ENCODE results near the gene ADORA2A. TPM values are rescaled to one million over a fixed set of nuclear protein-coding genes. Genes with fewer than 3 reads are reported as not detected.

The ADORA2A gene
- total and polyA plus RNA-seq, 8 donors, result 0.58 to 7.1 (median 1.6) TPM; not detected in 1

DNA sequence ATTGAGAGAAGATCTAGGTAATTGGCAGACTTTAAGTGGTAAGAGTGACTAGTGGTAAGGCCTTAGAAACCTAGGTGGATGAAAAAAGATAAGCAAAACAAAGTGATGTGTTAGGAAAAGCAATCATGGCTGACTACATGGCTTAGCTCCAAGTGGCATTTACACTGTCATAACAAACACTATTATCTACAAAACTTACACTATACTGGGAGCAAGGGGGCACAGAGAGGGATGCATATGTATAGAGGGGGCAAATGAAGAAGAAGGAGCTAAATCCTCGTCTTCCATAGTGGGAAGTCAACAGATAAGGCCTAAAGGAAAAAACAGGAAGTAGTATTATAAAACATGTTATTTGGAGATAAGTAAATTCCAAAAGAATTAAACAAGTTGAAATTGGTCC lies 32.5 kb downstream of the ADORA2A start:
- peaks cover 0 to 24% (median 5%) of the 10 kb centered on the region in 4 donors for H3K4me1 ChIP-seq
- no peak for DNase-seq
- 72 to 81% (median 76%) methylated on average over 1 of the region's 1 CpG for WGBS, 5 donors
- H3K9me3 ChIP-seq, result no peaks in the 10 kb centered on the region
- no peak overlapping the region for H3K27ac ChIP-seq
- H3K4me3 ChIP-seq, result no peak overlapping the region
- no peaks in the 10 kb centered on the region for H3K36me3 ChIP-seq
- H3K27me3 ChIP-seq, result no peaks in the 10 kb centered on the region
- TF ChIP-seq EP300 (IDR thresholded peaks at IDR 0.05) (no peak), POLR2A (IDR thresholded peaks at IDR 0.05) (no peak), POLR2AphosphoS5 (IDR thresholded peaks at IDR 0.05) (no peak)
- TF ChIP-seq, protein P1, sequence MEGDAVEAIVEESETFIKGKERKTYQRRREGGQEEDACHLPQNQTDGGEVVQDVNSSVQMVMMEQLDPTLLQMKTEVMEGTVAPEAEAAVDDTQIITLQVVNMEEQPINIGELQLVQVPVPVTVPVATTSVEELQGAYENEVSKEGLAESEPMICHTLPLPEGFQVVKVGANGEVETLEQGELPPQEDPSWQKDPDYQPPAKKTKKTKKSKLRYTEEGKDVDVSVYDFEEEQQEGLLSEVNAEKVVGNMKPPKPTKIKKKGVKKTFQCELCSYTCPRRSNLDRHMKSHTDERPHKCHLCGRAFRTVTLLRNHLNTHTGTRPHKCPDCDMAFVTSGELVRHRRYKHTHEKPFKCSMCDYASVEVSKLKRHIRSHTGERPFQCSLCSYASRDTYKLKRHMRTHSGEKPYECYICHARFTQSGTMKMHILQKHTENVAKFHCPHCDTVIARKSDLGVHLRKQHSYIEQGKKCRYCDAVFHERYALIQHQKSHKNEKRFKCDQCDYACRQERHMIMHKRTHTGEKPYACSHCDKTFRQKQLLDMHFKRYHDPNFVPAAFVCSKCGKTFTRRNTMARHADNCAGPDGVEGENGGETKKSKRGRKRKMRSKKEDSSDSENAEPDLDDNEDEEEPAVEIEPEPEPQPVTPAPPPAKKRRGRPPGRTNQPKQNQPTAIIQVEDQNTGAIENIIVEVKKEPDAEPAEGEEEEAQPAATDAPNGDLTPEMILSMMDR (IDR thresholded peaks at IDR 0.05), result no peak
- intact Hi-C loops (cut with DNase I; ENCODE audit: low total_unique reads), result no loop called here

DNA sequence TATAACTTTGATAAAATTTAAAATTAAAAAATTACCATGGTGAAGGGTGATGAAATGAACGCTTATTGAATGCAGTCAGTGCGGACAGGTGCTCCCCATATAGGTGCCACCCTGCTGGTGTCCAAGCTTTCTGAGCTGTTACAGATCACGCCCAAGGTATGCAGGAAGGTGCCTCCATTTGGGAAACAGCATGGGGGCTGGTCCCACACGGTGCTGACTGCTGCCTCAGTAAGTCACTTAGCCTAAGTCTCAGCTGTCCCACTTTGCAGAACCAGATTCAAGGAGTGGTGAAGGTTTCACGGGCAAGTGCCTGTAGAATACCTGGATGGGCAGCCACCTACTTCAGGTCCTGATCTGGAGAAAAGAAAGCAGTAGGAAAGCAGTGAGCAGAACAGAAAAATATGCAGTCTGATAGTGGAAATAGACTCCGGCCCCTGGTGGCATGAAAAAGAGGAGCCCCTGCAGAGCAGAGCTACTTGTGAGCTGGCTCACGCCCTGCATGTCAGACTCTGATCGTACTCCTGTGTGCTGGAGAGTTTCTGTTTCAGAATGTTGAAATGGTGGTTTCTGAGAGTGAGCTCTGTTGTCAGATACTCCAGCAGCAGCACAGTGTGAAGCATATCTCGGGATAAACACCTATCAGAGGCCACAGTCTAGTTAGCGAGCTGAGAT lies 33.2 kb downstream of the ADORA2A start:
- DNase-seq, result no peak
- H3K27ac ChIP-seq, result no peak overlapping the region
- 47 to 66% (median 54%) methylated on average over 10 of the region's 10 CpGs for WGBS, 5 donors

DNA sequence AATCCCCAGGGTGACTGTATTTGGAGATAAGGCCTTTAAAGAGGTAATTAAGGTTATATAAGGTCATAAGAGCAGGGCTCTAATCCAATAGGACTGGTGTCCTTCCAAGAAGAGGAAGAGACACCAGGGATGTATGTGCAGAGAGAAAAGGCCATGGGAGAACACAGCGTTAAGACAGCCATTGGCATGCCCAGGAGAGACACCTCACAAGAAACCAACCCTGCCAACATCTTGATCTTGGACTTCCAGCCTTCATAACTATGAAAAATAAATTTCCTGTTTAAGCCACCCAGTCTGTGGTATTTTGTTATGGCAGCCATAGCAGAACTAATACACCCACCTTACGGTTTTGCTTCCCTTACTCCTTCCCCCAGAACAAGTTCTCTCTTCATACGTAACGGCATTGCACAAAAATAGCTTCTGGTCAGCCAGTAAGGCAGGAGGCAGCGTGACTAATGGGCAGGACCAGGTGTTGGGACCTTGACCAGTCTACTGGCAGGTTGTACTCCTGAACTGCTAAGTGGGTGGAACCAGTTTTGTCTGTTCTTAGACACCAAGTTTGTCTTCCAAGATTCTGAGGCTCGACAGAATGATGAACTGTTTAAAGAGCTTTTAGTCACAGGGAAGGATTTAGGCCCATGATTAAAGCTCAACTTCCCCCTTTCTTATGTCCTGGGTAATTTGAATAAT lies 35.8 kb downstream of the ADORA2A start:
- no peak overlapping the region for H3K27ac ChIP-seq

More for the DNA sequence above, 33.2 kb downstream of the ADORA2A start:
- Histone ChIP-seq H3K36me3 (no peaks in the 10 kb centered on the region), H3K4me1 (peaks cover 0 to 25% (median 5%) of the 10 kb centered on the region in 4 donors), H3K4me3 (no peak overlapping the region), H3K9me3 (no peaks in the 10 kb centered on the region), H3K27me3 (no peaks in the 10 kb centered on the region)
- intact Hi-C loops (cut with DNase I; ENCODE audit: low total_unique reads), result no loop called here
- TF ChIP-seq POLR2AphosphoS5 (IDR thresholded peaks at IDR 0.05), result no peak
- TF ChIP-seq, protein P1 (IDR thresholded peaks at IDR 0.05), result no peak
- TF ChIP-seq POLR2A (IDR thresholded peaks at IDR 0.05), result no peak
- TF ChIP-seq EP300 (IDR thresholded peaks at IDR 0.05), result no peak

DNA sequence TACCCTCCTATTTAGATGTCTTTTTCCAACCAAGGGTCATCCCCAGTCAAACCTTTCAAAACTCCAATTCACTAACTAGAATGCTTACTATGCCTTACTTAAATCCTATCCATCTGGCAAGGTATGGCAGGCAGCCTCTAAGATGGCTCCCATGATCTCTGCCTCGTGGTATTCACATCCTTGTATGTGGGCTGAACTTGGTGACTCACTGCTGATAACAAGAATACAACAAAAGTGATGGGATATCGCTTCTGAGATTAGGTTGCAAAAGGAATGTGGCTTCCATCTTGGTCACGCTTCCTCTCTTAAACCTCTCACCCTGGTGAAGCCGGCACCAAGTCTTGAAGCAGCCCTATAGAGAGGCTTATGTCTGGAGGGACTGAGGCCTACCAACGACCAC lies 38.2 kb downstream of the ADORA2A start:
- Histone ChIP-seq H3K36me3 (no peaks in the 10 kb centered on the region), H3K4me3 (no peak overlapping the region), H3K27ac (no peak overlapping the region), H3K27me3 (no peaks in the 10 kb centered on the region), H3K4me1 (peaks cover 3 to 28% (median 14%) of the 10 kb centered on the region in 4 donors), H3K9me3 (no peaks in the 10 kb centered on the region)
- WGBS, 5 donors, result 60 to 66% (median 64%) methylated on average over 4 to 5 of the region's 5 CpGs
- TF ChIP-seq, protein P1 (IDR thresholded peaks at IDR 0.05), result no peak
- DNase-seq, result no peak
- intact Hi-C loops (cut with DNase I; ENCODE audit: low total_unique reads), result no loop called here

More for the DNA sequence above, 35.8 kb downstream of the ADORA2A start:
- Histone ChIP-seq H3K9me3 (no peaks in the 10 kb centered on the region), H3K4me1 (peaks cover 6 to 38% (median 14%) of the 10 kb centered on the region in 4 donors), H3K4me3 (no peak overlapping the region), H3K36me3 (no peaks in the 10 kb centered on the region), H3K27me3 (no peaks in the 10 kb centered on the region)
- 84 to 94% (median 86%) methylated on average over 6 of the region's 6 CpGs for whole genome bisulfite sequencing, 5 donors
- intact Hi-C loops (cut with DNase I; ENCODE audit: low total_unique reads), result no loop called here
- no peak for DNase-seq
- no peak for TF ChIP-seq EP300 (IDR thresholded peaks at IDR 0.05)
- TF ChIP-seq, protein P1 (IDR thresholded peaks at IDR 0.05), result no peak
- TF ChIP-seq POLR2A (IDR thresholded peaks at IDR 0.05), result no peak
- no peak for TF ChIP-seq POLR2AphosphoS5 (IDR thresholded peaks at IDR 0.05)

All from stomach (tissue), 9 donors.